ENCODE measurements around the gene FLYWCH2. TPM values are rescaled to one million over a fixed set of nuclear protein-coding genes. Genes with fewer than 3 reads are reported as not detected.

The FLYWCH2 gene
- total RNA-seq, 1 experiment from 2014 or later: 33.7 TPM

DNA sequence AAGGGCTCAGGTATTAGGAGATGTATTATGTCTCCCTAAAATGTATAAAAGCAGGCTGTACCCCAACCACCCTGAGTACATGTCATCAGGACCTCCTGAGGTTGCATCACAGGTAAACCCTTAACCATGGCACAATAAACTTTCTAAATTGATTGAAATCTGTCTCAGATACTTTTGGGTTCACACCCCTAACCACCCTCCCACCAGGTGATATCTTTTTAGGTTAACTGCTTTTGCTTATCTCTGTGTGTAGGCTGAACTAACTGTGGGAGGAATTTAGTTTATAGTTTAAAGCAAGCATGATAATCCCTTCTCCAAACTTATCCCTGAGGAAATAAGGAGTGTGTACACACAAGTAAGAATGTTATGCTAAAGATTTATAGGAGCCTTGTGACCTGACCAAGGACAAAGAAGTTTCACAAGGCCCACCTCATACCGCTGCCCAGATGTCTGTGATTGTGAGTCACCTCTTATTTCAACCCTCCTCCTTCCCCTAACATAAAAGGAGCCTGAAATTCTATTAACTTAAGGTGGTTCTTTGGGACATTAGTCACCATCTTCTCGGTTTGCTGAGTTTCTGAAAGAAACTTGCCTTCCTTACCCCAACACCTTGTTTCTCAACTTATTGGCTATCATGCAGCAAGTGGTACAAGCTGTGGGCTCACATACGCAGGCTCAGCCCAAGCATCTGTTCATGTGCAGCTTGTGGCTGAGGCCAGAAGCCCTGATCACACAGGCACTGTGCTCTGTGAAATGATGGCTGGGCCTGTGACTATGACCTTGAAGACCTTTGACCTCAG lies 36.3 kb upstream of the FLYWCH2 start:
- Histone ChIP-seq H3K9me2 (ENCODE audit: insufficient read depth) (no peaks in the 10 kb centered on the region), H3K4me1 (ENCODE audit: control insufficient read depth in 1 of 2, insufficient read depth in 2 of 2, low read length in 2 of 2) (peaks cover 5 to 35% of the 10 kb centered on the region in 2 experiments; a peak in 3 of 4 replicates), H3K4me2 (ENCODE audit: low read length) (peak overlapping the region; percentile 38), H3K4me3 (replicated peaks in 1 of 2; ENCODE audit: low read depth in 1 of 2, low read length in 2 of 2) (no peak overlapping the region), H4K20me1 (ENCODE audit: insufficient read depth) (no peaks in the 10 kb centered on the region), H3K27me3 (ENCODE audit: insufficient read depth, low read length) (no peaks in the 10 kb centered on the region), H3K36me3 (ENCODE audit: control insufficient read depth in 1 of 2, insufficient read depth in 2 of 2, low read length in 2 of 2) (no peaks in the 10 kb centered on the region), H3K79me2 (ENCODE audit: insufficient read depth, low read length) (no peaks in the 10 kb centered on the region), H3K27ac (ENCODE audit: low read depth, low read length) (peak overlapping the region; percentile 17), H3K9me3 (ENCODE audit: control insufficient read depth in 1 of 2, insufficient read depth in 1 of 2, low read depth in 1 of 2, low read length in 2 of 2) (no peaks in the 10 kb centered on the region), H2AFZ (ENCODE audit: low read depth, low read length, poor library complexity, severe bottlenecking) (no peak overlapping the region), H3K9ac (ENCODE audit: low read length) (no peak overlapping the region)
- BruUV-seq (replicated peaks): no TSS peak
- TF ChIP-seq CBX3 (IDR thresholded peaks at IDR 0.05; ENCODE audit: low read depth) (no peak), CEBPB (IDR thresholded peaks at IDR 0.05; ENCODE audit: low read depth) (no peak), EGR1 (IDR thresholded peaks at IDR 0.05; ENCODE audit: low read depth) (no peak)
- TF ChIP-seq, protein P1, sequence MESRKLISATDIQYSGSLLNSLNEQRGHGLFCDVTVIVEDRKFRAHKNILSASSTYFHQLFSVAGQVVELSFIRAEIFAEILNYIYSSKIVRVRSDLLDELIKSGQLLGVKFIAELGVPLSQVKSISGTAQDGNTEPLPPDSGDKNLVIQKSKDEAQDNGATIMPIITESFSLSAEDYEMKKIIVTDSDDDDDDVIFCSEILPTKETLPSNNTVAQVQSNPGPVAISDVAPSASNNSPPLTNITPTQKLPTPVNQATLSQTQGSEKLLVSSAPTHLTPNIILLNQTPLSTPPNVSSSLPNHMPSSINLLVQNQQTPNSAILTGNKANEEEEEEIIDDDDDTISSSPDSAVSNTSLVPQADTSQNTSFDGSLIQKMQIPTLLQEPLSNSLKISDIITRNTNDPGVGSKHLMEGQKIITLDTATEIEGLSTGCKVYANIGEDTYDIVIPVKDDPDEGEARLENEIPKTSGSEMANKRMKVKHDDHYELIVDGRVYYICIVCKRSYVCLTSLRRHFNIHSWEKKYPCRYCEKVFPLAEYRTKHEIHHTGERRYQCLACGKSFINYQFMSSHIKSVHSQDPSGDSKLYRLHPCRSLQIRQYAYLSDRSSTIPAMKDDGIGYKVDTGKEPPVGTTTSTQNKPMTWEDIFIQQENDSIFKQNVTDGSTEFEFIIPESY (IDR thresholded peaks at IDR 0.05; ENCODE audit: extremely low read depth, insufficient replicate concordance, low read length): no peak
- CTCF ChIA-PET: no interaction called here
- DNase-seq (ENCODE audit: low read depth, low spot score) (no peak), ATAC-seq (no peak)
- RAD21 ChIA-PET (ENCODE audit: low non-redundant PET in 1 of 2, low total read pairs in 2 of 2, uncharacterized antibody in 2 of 2, unreplicated experiment in 2 of 2): no interaction called here
- POLR2A ChIA-PET: no interaction called here
- intact Hi-C loops (cut with micrococcal nuclease): no loop called here
